NCI-H524 treated with DMSO at 0.1 percent for 48 hours (cell line): ENCODE measurements around the gene HSH2D.
A peak's percentile ranks its signal among the peaks of the same experiment; 100 is the strongest.

Experiments used
- DNase-seq: peaks from one replicate; lab custom pipeline; 2025; lab: John Stamatoyannopoulos, UW

Gene HSH2D

GRCh38 chr19:16197622-16198369, 54.3 kb downstream of the HSH2D start, which contains the start of gene AP1M1:
Gene AP1M1, plus strand, starts transcription at chr19:16197911. Its CDS starts 116 bp downstream, at chr19:16198027.
- peak; percentile 92 for DNase-seq

- no peak for DNase-seq
Measured at GRCh38 chr19:16198370-16198651, 54.8 kb downstream of the HSH2D start.

- no peak for DNase-seq
Measured at GRCh38 chr19:16199275-16199932, 55.9 kb downstream of the HSH2D start.

GRCh38 chr19:16200038-16201010, 56.8 kb downstream of the HSH2D start:
- DNase-seq: no peak

- no peak for DNase-seq
Measured at GRCh38 chr19:16201011-16201391, 57.5 kb downstream of the HSH2D start.

- DNase-seq: no peak
Measured at GRCh38 chr19:16202320-16203255, 59.1 kb downstream of the HSH2D start.

GRCh38 chr19:16203256-16204004, 59.9 kb downstream of the HSH2D start:
- DNase-seq: no peak

GRCh38 chr19:16204005-16204294, 60.5 kb downstream of the HSH2D start:
- no peak for DNase-seq

- DNase-seq: no peak
Measured at GRCh38 chr19:16205205-16206045, 61.9 kb downstream of the HSH2D start.

- no peak for DNase-seq
Measured at GRCh38 chr19:16206046-16206605, 62.6 kb downstream of the HSH2D start.

GRCh38 chr19:16206637-16207036, 63.2 kb downstream of the HSH2D start:
- DNase-seq: no peak

GRCh38 chr19:16207063-16207462, 63.6 kb downstream of the HSH2D start:
- no peak for DNase-seq

- no peak for DNase-seq
Measured at GRCh38 chr19:16207490-16208025, 64.1 kb downstream of the HSH2D start.
